NCI-H2081 (cell line): ENCODE measurements around the gene LIN54.
"Not testable (repeated sequence)": the region's sequence is repeated elsewhere in the genome, so short reads cannot be mapped to it uniquely, and the experiment has no call there.

Experiments
- DNase-seq, 2 experiments: peaks; one replicate each; lab custom pipeline; 2025; lab: John Stamatoyannopoulos, UW

LIN54 gene

GRCh38 chr4:83010522-83011318 lies at the start of gene LIN54:
Gene LIN54, minus strand, starts transcription at chr4:83010823. Its CDS starts 25,979 bp downstream, at chr4:82984844.
- peak; percentile 49 for DNase-seq

DNA sequence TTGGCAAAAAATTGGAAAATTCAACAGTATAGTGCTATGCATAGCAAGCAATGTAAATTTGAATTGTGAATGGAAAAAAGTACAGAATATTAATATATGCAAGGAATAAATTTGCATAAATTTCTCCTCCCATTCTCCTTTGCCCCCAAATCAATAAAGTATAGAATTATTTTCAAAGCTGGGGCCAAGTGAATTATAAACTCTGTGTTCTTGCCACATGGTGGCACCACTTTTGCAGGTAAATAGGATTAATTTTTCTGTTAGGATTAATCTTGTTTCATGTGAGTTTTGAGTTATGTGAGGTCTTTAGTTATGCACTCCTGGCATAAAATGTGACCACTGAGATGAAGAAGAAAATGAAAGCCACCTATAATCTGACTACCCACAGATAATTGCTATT lies 44.3 kb upstream of the LIN54 start:
- no peak for DNase-seq

GRCh38 chr4:83048781-83049180 lies 38.2 kb upstream of the LIN54 start:
- not testable (repeated sequence) for DNase-seq

DNA sequence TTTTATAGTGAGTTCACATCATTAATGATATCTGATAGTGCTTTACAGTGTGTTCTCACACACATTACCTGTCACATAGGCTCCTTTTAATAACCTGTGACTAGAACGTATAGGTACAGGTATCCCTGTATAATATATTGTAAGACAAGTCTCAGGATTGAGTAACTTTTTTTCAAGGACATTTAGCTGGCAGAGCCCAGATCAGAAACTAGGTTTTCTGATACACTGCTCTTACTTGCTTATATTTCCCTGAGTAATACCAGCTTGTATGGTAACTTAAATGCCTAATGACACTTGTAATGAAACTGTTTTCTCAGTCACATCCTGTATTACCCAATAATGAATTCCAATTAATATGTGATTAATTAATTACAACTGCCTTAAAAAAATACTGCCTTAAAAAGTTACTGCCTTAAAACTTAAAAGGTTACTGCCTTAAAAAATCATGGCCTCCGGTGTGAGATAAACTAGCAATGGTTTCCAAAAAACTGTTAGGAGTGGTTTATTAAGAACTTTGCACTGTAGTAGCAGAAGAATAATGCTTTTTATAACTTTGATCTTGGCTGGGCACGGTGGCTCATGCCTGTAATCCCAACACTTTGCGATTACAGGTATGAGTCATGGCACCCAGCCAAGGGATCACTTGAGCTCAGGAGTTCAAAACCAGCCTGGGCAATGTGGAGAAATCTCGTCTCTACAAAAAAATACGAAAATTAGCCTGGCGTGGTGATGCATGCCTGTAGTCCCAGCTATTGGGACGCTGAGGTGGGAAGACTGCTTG lies 36.3 kb upstream of the LIN54 start:
- no peak for DNase-seq

DNA sequence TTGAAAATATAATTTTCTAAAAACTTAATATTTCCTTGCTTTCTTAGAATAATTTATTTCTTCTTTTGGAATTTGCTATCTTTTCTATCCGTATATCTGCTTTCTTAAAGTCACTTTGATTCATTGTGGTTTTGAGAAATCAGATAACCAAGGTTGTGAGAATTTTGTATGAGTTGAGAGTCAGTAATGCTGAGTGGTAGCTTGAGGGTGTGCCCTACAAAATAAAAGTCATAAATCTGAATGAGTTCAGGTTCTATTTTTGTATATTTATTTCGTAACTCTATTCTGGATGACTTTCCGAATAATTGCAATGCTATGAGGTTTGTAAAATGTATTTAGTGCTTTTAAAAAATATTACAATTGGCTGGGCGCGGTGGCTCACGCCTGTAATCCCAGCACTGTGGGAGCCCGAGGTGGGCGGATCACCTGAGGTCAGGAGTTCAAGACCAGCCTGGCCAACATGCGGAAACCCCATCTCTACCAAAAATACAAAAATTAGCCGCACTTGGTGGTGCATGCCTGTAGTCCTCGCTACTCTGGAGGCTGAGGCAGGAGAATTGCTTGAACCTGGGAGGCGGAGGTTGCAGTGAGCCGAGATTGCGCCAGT lies 33.3 kb upstream of the LIN54 start:
- no peak for DNase-seq

- not testable (repeated sequence) for DNase-seq
Measured at GRCh38 chr4:83043157-83043556, 32.5 kb upstream of the LIN54 start.

- no peak for DNase-seq
Measured at GRCh38 chr4:83040269-83040668, 29.6 kb upstream of the LIN54 start.

GRCh38 chr4:83036991-83037665 lies 26.5 kb upstream of the LIN54 start:
- DNase-seq: no peak

DNA sequence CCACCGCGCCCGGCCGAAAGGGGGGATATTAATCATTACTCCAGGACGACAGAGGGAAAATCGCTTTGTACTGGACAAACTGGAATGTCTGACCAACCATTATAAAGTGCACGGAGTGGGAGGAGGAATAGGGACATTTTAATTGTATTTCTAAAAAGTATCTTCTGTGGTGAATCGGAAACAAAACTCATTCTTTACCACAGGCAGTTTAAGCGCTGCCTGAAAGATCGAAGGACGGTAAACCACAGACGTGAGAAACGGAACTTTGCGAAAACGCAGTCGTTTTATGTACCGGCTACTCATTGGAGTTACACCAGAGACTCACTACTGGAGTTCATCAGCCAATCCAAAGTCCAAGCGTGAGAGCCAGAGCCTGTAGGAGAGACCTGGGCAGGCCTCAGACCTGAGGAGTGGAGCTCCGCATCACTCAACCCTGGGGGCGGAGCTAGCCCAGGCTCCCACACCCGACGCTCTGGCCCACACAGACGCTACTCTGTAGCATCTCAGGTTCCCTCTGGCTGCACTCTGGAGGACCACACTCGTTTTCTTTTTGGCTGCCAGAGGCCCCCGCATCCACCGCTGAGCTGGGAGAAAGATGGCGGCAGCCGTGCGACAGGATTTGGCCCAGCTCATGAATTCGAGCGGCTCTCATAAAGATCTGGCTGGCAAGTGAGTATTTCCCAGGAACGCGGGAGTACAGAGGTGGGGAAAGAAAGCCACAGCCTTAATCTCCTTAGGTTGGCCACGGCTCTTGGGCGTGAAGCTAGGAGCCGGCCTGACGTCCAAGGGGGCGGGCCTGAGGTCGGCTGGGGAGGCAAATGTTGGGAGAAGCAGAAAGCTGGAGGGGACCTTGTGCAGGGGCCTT lies 24.2 kb upstream of the LIN54 start, which contains the start of gene COPS4:
Gene COPS4 (plus strand): TSS at position 554 of the 865 bp plus-strand sequence. CDS start 42 bp downstream, at position 596.
- peak; percentile 96 to 99 for DNase-seq

DNA sequence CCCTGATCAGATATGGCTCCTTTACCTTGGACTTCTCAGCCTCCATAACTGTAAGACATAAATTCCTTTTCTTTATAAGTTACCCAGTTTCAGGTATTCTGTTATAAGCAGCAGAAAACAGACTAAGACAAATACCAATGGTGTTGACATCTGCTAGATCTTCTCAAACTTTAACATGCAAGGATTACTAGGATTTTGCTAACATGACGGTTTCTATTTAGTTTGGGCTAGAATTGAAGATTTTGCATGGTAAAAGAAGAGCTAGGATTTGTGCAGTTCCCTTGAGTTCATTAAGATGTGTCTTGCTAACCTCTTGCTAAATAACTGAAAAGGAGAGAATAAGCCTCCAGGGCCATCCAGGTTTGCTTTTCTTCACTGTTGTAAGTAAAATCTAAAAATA lies 19.1 kb upstream of the LIN54 start:
- DNase-seq: no peak

DNA sequence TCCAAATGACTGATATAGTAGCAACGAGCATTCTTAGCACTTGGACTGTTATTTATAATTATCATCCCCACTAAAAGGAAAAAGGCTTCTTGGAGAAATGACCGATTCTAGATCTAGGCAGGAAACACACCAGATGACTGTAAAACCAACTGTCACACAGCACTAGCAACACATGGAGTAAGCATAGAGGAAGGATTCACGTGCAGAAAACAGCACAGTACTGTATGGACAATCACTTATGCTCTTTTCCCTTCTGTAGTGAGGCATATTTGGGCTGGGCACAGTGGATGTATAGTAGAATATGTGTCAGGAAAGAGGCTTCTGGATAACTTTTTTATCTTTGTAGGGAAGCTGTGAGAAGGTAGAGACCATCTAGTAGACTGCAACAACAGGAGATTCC lies 18.4 kb upstream of the LIN54 start:
- no peak for DNase-seq

- DNase-seq: no peak
Measured at GRCh38 chr4:83025563-83025962, 14.9 kb upstream of the LIN54 start.

DNA sequence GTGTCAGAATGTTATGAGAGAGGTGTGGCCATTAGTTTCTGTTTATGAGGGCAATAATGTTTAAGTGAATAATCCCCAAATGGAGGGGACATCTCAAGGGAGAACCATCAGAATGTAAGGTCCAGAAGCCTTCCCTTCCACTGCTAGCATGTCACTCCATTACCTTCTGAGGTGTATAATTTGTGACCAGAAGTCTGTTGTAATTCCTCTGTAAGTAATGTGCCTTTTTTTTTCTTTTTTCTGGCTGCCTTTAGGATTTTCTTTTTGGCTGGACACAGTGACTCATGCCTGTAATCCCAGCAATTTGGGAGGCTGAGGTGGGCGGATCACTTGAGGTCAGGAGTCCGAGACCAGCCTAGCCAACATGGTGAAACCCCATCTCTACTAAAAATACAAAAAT lies 13.6 kb upstream of the LIN54 start:
- no peak for DNase-seq

DNA sequence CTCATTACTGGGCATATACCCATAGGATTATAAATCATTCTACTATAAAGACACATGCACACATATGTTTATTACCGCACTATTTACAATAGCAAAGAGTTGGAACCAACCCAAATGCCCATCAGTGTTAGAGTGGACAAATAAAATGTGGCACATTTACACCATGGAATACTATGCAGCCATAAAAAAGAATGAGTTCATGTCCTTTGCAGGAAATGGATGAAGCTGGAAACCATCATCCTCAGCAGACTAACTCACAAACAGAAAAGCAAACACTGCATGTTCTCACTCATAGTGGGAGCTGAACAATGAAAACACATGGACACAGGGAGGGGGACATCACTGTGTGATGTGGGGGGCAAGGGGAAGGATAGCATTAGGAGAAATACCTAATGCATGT lies 13.0 kb upstream of the LIN54 start:
- DNase-seq: not testable (repeated sequence)

DNA sequence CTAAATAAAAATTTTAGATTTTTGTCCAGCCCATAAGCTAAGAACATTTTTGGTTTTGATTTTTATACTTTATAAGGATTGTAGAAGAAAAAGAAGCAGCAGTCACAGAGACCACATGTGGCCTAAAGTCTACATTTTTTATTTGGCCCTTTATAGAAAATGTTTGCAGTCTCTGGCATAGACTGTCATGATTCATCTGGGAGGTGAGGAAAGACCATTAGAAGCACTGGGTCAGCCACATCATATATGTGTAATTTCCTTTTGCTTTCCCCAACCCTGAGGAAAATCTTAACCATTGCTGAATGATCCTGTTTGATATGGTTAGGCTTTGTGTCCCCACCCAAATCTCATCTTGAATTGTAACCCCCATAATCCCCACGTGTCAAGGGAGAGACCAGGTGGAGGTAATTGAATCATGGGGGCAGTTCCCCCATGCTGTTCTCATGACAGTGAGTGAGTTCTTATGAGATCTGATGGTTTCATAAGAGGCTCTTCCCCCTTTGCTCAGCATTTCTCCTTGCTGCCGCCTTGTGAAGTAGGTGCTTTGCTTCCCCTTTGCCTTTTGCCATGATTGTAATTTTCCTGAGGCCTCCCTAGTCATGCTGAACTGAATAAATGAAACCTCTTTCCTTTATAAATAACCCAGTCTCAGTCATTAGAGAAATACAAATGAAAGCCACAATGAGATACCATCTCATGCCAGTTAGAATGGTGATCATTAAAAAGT lies 12.3 kb upstream of the LIN54 start:
- no peak for DNase-seq

- DNase-seq: no peak
Measured at GRCh38 chr4:83019794-83020494, 9.3 kb upstream of the LIN54 start.

DNA sequence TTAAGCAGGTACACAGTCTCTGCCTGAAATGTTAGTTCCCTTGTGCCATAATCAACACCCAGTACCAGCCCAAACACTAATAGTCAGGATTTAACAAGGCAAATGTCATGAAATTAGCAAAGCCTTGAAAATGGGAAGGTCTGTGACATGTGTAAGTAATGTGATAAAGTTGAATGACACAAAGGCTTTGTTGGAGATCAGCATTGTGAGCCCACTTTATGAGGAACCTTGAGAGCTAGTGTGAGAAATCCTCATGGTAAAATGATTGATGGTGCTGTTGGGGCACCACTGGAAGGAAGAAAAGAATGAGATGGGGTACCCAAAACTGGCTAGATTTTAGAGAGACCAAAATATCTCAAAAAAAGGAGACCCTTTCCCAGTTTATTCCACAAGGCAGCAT lies 3.3 kb upstream of the LIN54 start:
- DNase-seq: no peak

DNA sequence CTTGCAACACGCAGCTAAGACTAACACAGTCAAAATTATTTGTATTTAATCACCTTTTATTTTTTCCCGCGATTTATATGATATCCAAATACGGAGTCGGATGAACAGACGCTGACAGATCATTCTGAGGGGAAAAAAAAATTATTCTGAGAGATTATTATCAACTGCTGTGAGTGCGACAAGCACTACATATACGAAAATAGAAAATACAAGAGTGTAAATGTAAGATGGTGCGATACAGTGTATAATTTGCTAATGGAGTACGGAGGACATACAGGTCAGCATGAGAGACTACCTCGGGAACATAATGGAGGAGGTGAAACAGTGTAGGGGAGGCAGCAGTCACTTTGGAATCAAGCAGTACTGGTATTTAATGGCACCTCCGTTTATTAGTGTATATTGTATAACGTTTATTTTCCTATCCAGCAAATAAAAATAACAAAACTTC lies 2.8 kb upstream of the LIN54 start:
- no peak for DNase-seq

DNA sequence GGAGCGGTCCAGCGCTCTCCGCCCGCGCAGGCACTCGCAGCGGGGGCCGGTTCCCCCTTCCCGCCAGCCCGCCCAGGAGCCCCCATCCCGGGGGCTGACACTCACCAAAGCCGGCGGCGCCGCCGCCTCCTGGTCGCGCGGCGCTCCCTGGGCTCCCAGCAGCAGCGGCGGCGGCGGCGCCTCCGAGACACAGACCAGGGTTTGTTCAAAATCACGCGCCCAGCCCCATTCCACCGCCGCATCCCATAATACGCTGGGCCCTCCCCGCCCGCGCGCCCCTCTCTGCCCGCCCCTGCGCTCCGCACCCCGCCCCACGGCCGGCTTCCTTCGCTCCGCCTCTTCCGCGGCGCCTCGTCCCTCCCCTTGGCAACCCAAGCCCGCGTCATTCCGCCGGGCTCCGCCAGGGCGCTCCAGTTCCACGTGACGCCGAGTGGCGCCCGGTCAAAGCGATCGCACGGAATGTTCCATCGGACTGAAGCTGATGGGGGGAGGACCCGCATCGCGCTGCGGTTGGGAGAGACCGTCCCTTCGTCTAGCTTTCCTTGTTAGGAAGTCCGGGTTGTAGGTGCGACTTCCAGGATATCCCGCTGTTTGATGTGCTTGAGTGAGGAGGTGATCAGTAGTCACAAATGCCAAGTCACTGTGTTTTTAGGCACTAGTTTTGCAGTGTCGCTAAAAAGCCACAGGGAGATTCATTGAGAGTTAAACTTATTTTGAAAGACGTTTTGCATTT lies 2.2 kb upstream of the LIN54 start:
- DNase-seq: peak; percentile 95 to 96
